Kidney (tissue), 14 donors: ENCODE results near the gene ALDH1A3. TPM values are rescaled to one million over a fixed set of nuclear protein-coding genes. Genes with fewer than 3 reads are reported as not detected.

Experiments used
- DNase-seq, 5 donors: peaks; one replicate each; pipeline ENCODE4 v3.0.0-alpha.2; 2013 to 2020
- FAIRE-seq: peaks from 2 replicates; lab custom pipeline; 2012; peaks lifted over from hg19 to GRCh38; lab: Jason Lieb, UNC
- H3K27ac ChIP-seq, 2 donors: one replicate each; pipeline ENCODE4 v1.7.0; 2013; ENCODE audit warnings: low read depth in 2 of 2, low read length in 2 of 2, inconsistent platforms in 1 of 2
- H3K27me3 ChIP-seq: one replicate; pipeline ENCODE4 v1.7.1; 2013; ENCODE audit warnings: low read length, inconsistent platforms; ENCODE audit not compliant: control insufficient read depth, insufficient read depth
- H3K36me3 ChIP-seq, 3 donors: one replicate each; pipeline versions ENCODE4 v1.7.0 to v1.7.1; 2013; ENCODE audit warnings: low read length in 3 of 3, control low read depth in 1 of 3, inconsistent platforms in 1 of 3; ENCODE audit not compliant: insufficient read depth in 3 of 3, control insufficient read depth in 2 of 3
- H3K4me1 ChIP-seq, 3 donors: one replicate each; pipeline versions ENCODE4 v1.7.0 to v1.7.1; 2013; ENCODE audit warnings: low read length in 3 of 3, inconsistent platforms in 1 of 3, low read depth in 1 of 3; ENCODE audit not compliant: control insufficient read depth in 2 of 3, insufficient read depth in 2 of 3
- H3K4me3 ChIP-seq, 3 donors: one replicate each; pipeline versions ENCODE4 v1.7.0 to v1.8.1; 2013; ENCODE audit warnings: low read length in 3 of 3, control low read depth in 1 of 3, inconsistent platforms in 1 of 3
- H3K9ac ChIP-seq, 3 donors: one replicate each; pipeline versions ENCODE4 v1.7.0 to v1.7.1; 2013; ENCODE audit warnings: low read length in 3 of 3, control low read depth in 1 of 3, inconsistent platforms in 1 of 3
- H3K9me3 ChIP-seq, 3 donors: one replicate each; pipeline versions ENCODE4 v1.7.0 to v1.7.1; 2013; ENCODE audit warnings: low read length in 3 of 3, control low read depth in 1 of 3, inconsistent platforms in 1 of 3; ENCODE audit not compliant: control insufficient read depth in 2 of 3, insufficient read depth in 1 of 3
- CTCF ChIP-seq: IDR thresholded peaks from 3 replicates; pipeline ENCODE4 v1.5.1; 2012; ENCODE audit warnings: mild to moderate bottlenecking, moderate library complexity, borderline replicate concordance; ENCODE audit not compliant: insufficient read depth; ENCODE audit errors: extremely low read depth
- intact Hi-C: fragments of 100-400 bp; cut with DNase I; formaldehyde crosslinking; loops from one replicate; pipeline ENCODE4 v1.11.1; 2022
- polyA plus RNA-seq: library from polyadenylated mRNA; stranded (reverse); fragments of 350-450 nt; fragmentation: Illumina TruSeq; extraction: RNeasy Lipid Tissue Mini Kit (QIAGEN cat#74804); gene quantifications from one replicate; pipeline ENCODE4 v1.2.3, GENCODE V29; 2014; ENCODE audit warnings: low read depth, low replicate concordance; ENCODE audit not compliant: insufficient read depth
- total RNA-seq: library from RNA; stranded (reverse); fragmentation: NEBNext Ultra II Directional; extraction: Animal tissue kit (Norgen Biotek cat#: 25700); gene quantifications from one replicate; pipeline ENCODE4 v1.2.1, GENCODE V29; 2021
- donor health status: control.
- donor health status: control.
- donor health status: control.
- donor health status: control.
- donor health status: control.
- donor health status: DM: yes; HTN: yes; CAD: no.
- donor health status: Normal renal cell carcinoma (clear cell type).

ALDH1A3 gene
- total and polyA plus RNA-seq, 2 donors from 2014 or later, result 5.4 to 19.6 TPM

DNA sequence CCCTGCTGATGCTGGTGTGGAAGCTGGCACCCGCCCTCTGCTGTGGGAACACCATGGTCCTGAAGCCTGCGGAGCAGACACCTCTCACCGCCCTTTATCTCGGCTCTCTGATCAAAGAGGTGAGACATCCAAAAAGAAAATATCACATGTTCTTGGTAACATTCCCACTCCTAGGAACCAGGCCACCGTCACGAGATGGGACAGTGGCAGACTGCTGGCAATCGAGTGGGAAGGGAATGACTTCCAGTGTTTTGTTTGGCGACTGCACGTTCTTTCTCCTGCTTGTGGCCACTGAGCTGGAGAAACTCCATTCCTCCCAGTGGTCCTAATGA is 14.3 kb downstream of the ALDH1A3 start:
- FAIRE-seq (no peak), DNase-seq (peak in 1 of 5 donors; percentile 13)
- TF ChIP-seq CTCF, result no peak
- Histone ChIP-seq H3K9ac (no peak overlapping the region), H3K27ac (no peak overlapping the region), H3K36me3 (no peaks in the 10 kb centered on the region), H3K4me1 (peaks cover 0 to 3% (median 0%) of the 10 kb centered on the region in 3 donors), H3K27me3 (no peaks in the 10 kb centered on the region), H3K9me3 (no peaks in the 10 kb centered on the region), H3K4me3 (no peak overlapping the region)
- intact Hi-C loops, result no loop called here

GRCh38 chr15:100895721-100896120 is 16.1 kb downstream of the ALDH1A3 start:
- TF ChIP-seq CTCF, result no peak
- Histone ChIP-seq H3K36me3 (no peaks in the 10 kb centered on the region), H3K27ac (no peak overlapping the region), H3K4me3 (no peak overlapping the region), H3K9me3 (no peaks in the 10 kb centered on the region), H3K9ac (no peak overlapping the region), H3K4me1 (no peaks in the 10 kb centered on the region), H3K27me3 (no peaks in the 10 kb centered on the region)
- FAIRE-seq, result no peak
- peak in 1 of 5 donors; percentile 22 for DNase-seq
- intact Hi-C loops, result no loop called here

DNA sequence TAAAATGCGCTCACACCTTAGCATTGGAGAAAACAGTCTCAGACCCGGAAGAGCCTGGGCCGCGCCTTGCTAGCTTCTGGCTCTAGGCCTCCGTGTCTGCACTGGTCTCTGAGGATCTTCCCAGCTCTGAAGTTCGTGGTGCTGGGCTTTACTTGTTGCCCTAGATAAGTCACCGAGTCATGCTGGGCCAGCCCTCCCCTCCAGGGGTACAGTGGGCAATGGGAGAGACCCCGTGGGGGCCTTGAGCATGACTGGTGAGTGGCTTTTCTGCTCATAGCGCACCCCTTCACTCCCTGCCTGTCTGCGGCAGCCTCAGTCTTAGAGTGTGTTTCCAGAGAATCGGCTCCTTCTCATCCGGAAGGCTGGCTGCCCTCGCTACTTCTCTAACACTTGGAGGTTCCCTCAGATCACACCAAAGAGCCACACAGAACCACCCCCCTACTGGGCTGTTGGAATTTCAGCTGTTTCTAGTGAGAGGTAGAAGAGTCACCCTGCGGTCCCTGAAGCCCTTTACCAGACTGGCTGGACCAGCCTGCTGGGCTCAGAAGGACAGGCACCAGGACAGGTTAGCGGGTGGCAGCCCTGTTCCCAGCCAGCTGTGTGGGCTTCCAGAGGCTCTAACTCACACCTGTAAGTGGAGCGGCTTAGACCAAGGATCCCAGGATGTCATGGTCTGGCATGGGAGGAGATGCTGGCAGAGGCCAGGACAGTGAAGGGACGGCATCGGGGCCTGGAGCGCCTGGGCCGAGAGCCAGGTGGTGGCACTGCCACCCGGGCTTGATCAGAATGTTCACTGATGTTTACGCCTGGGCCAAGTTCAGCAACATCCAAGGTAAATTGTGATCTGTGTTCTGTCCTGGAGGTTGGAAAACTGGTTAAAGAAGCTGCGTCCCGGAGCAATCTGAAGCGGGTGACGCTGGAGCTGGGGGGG is 17.9 kb downstream of the ALDH1A3 start:
- Histone ChIP-seq H3K36me3 (no peaks in the 10 kb centered on the region), H3K27ac (no peak overlapping the region), H3K9me3 (no peaks in the 10 kb centered on the region), H3K9ac (no peak overlapping the region), H3K4me3 (no peak overlapping the region), H3K4me1 (peaks cover 0 to 5% (median 0%) of the 10 kb centered on the region in 3 donors), H3K27me3 (no peaks in the 10 kb centered on the region)
- DNase-seq, result peak in 1 of 5 donors; percentile 24
- no peak for TF ChIP-seq CTCF
- intact Hi-C loops, result no loop called here
- no peak for FAIRE-seq

DNA sequence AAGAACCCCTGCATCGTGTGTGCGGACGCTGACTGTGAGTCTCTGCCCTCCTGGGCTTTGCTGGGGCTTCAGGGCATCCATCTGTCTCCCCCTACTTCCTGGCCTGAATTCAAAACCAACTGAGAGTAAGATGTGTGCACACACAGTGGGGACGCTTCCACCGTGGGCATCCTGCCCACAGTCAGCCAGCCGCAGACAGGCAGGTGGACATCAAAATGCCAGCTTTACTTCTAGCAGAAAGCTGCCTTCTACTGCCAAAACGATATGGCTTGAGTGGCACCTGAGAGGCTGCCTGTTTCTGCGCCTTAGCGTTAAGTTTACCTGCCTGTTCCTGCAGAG is 18.5 kb downstream of the ALDH1A3 start:
- intact Hi-C loops, result no loop called here
- Histone ChIP-seq H3K27me3 (no peaks in the 10 kb centered on the region), H3K36me3 (no peaks in the 10 kb centered on the region), H3K9me3 (no peaks in the 10 kb centered on the region), H3K4me3 (no peak overlapping the region), H3K27ac (no peak overlapping the region), H3K9ac (no peak overlapping the region), H3K4me1 (peaks cover 0 to 8% (median 3%) of the 10 kb centered on the region in 3 donors)
- DNase-seq, result peak in 1 of 5 donors; percentile 28
- TF ChIP-seq CTCF, result no peak
- no peak for FAIRE-seq
